Measurements from ENCODE around the gene POLR3G.

GRCh38 chr5:90550963-90551362 lies 76.3 kb downstream of the POLR3G start:
- TF ChIP-seq, protein P1, sequence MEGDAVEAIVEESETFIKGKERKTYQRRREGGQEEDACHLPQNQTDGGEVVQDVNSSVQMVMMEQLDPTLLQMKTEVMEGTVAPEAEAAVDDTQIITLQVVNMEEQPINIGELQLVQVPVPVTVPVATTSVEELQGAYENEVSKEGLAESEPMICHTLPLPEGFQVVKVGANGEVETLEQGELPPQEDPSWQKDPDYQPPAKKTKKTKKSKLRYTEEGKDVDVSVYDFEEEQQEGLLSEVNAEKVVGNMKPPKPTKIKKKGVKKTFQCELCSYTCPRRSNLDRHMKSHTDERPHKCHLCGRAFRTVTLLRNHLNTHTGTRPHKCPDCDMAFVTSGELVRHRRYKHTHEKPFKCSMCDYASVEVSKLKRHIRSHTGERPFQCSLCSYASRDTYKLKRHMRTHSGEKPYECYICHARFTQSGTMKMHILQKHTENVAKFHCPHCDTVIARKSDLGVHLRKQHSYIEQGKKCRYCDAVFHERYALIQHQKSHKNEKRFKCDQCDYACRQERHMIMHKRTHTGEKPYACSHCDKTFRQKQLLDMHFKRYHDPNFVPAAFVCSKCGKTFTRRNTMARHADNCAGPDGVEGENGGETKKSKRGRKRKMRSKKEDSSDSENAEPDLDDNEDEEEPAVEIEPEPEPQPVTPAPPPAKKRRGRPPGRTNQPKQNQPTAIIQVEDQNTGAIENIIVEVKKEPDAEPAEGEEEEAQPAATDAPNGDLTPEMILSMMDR (conservative IDR thresholded peaks at IDR 0.05; ENCODE audit: low read length), result no peak
- TF ChIP-seq EZH2phosphoT487 (IDR thresholded peaks at IDR 0.05; ENCODE audit: borderline replicate concordance, low read depth, low read length), result no peak
